ENCODE data around the gene DUSP3.

DNA sequence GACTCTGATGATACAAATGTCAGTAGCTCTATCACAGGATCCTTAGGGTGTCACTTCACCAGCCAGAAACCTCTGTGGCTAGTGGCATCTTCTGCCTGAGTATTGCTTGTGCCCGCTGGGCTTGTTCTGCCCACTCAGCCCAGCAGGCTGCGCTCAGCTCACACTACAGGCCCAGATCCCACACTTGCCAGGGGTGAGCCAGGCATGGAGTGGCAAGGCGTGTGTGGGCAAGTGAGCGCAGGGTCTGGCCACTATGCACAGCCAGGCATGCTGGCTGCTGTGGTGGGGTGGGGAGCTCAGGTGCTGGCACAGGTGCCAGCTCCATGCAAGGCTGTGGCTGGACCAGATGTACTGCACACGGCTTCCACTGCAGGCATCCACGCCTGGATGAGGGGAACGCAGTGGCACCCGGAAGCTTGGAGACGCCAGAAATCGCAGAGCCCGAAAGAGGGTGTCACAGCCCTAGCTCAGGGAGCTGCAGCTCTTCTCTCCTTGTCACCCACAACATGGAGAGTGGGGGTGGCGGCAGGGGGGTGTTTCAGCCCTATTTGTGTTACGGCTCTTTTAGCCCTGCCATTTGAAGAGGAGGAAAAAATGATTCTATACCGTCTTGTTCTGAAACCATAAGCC is 11.6 kb upstream of the DUSP3 start:
- TF ChIP-seq, protein P1, sequence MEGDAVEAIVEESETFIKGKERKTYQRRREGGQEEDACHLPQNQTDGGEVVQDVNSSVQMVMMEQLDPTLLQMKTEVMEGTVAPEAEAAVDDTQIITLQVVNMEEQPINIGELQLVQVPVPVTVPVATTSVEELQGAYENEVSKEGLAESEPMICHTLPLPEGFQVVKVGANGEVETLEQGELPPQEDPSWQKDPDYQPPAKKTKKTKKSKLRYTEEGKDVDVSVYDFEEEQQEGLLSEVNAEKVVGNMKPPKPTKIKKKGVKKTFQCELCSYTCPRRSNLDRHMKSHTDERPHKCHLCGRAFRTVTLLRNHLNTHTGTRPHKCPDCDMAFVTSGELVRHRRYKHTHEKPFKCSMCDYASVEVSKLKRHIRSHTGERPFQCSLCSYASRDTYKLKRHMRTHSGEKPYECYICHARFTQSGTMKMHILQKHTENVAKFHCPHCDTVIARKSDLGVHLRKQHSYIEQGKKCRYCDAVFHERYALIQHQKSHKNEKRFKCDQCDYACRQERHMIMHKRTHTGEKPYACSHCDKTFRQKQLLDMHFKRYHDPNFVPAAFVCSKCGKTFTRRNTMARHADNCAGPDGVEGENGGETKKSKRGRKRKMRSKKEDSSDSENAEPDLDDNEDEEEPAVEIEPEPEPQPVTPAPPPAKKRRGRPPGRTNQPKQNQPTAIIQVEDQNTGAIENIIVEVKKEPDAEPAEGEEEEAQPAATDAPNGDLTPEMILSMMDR (IDR thresholded peaks at IDR 0.05), result no peak
- TF ChIP-seq POLR2AphosphoS5 (IDR thresholded peaks at IDR 0.05), result no peak

All from sigmoid colon (tissue), 4 donors.